Right lobe of liver (tissue), 4 donors: ENCODE results near the gene CILP2.

Experiments used
- POLR2A ChIP-seq: fragments of 450-650 bp; IDR thresholded peaks from one replicate; pipeline ENCODE4 v1.6.1; 2017; ENCODE audit warnings: antibody characterized with exemption, mild to moderate bottlenecking
- TF ChIP-seq, protein P1 (sequence below), 4 donors: fragments of 200-600 bp in 3 of 4; fragments of 450-650 bp in 1 of 4; IDR thresholded peaks; one replicate each; pipeline versions ENCODE4 v1.5.1 to v1.8.0; 2016 to 2022; ENCODE audit warnings: antibody characterized with exemption in 4 of 4, mild to moderate bottlenecking in 2 of 4
- donor health status: DM: no; HTN: no; CAD: no.
- donor health status: DM: no; HTN: no; CAD: no.
- donor health status: DM: no; HTN: yes; CAD: no.

- no peak for TF ChIP-seq POLR2A
- TF ChIP-seq, protein P1, sequence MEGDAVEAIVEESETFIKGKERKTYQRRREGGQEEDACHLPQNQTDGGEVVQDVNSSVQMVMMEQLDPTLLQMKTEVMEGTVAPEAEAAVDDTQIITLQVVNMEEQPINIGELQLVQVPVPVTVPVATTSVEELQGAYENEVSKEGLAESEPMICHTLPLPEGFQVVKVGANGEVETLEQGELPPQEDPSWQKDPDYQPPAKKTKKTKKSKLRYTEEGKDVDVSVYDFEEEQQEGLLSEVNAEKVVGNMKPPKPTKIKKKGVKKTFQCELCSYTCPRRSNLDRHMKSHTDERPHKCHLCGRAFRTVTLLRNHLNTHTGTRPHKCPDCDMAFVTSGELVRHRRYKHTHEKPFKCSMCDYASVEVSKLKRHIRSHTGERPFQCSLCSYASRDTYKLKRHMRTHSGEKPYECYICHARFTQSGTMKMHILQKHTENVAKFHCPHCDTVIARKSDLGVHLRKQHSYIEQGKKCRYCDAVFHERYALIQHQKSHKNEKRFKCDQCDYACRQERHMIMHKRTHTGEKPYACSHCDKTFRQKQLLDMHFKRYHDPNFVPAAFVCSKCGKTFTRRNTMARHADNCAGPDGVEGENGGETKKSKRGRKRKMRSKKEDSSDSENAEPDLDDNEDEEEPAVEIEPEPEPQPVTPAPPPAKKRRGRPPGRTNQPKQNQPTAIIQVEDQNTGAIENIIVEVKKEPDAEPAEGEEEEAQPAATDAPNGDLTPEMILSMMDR (IDR thresholded peaks at IDR 0.05), result no peak
Measured at GRCh38 chr19:19545707-19546106, 7.6 kb downstream of the CILP2 start.
